ENCODE results near the gene NFATC2.
"Not testable (repeated sequence)": the region's sequence is repeated elsewhere in the genome, so short reads cannot be mapped to it uniquely, and the experiment has no call there.

NFATC2 gene

GRCh38 chr20:51468636-51469035 is 73.9 kb downstream of the NFATC2 start:
- no peak for DNase-seq

- no peak for DNase-seq
Observed at GRCh38 chr20:51467956-51468626, 74.4 kb downstream of the NFATC2 start.

GRCh38 chr20:51463998-51464397 is 78.5 kb downstream of the NFATC2 start:
- no peak for DNase-seq

GRCh38 chr20:51463560-51463959 is 79.0 kb downstream of the NFATC2 start:
- DNase-seq = no peak

- DNase-seq = no peak
Observed at GRCh38 chr20:51462566-51463276, 79.8 kb downstream of the NFATC2 start.

GRCh38 chr20:51461846-51462245 is 80.7 kb downstream of the NFATC2 start:
- DNase-seq = not testable (repeated sequence)

GRCh38 chr20:51461306-51461705 is 81.2 kb downstream of the NFATC2 start:
- peak in 1 of 2 experiments; percentile 24 for DNase-seq

GRCh38 chr20:51460569-51461265 is 81.8 kb downstream of the NFATC2 start:
- no peak for DNase-seq

GRCh38 chr20:51460163-51460562 is 82.4 kb downstream of the NFATC2 start:
- no peak for DNase-seq

GRCh38 chr20:51458751-51459439 is 83.6 kb downstream of the NFATC2 start:
- DNase-seq = no peak

GRCh38 chr20:51457533-51457932 is 85.0 kb downstream of the NFATC2 start:
- no peak for DNase-seq

- peak; percentile 34 to 60 for DNase-seq
Observed at GRCh38 chr20:51456511-51457509, 85.7 kb downstream of the NFATC2 start.

- DNase-seq = no peak
Observed at GRCh38 chr20:51454250-51454865, 88.2 kb downstream of the NFATC2 start.

GRCh38 chr20:51452734-51453365 is 89.7 kb downstream of the NFATC2 start:
- no peak for DNase-seq

GRCh38 chr20:51452091-51452613 is 90.4 kb downstream of the NFATC2 start:
- DNase-seq = no peak

- no peak for DNase-seq
Observed at GRCh38 chr20:51451484-51451883, 91.0 kb downstream of the NFATC2 start.

GRCh38 chr20:51450984-51451383 is 91.5 kb downstream of the NFATC2 start:
- no peak for DNase-seq

- no peak for DNase-seq
Observed at GRCh38 chr20:51450221-51450712, 92.3 kb downstream of the NFATC2 start.

GRCh38 chr20:51449498-51450220 is 92.9 kb downstream of the NFATC2 start:
- no peak for DNase-seq

GRCh38 chr20:51447765-51448148 is 94.8 kb downstream of the NFATC2 start:
- DNase-seq = no peak

All from NCI-H2081 (cell line).